ENCODE measurements around the gene ALG10B.
"Not testable (repeated sequence)": the region's sequence is repeated elsewhere in the genome, so short reads cannot be mapped to it uniquely, and the experiment has no call there.

Gene ALG10B

DNA sequence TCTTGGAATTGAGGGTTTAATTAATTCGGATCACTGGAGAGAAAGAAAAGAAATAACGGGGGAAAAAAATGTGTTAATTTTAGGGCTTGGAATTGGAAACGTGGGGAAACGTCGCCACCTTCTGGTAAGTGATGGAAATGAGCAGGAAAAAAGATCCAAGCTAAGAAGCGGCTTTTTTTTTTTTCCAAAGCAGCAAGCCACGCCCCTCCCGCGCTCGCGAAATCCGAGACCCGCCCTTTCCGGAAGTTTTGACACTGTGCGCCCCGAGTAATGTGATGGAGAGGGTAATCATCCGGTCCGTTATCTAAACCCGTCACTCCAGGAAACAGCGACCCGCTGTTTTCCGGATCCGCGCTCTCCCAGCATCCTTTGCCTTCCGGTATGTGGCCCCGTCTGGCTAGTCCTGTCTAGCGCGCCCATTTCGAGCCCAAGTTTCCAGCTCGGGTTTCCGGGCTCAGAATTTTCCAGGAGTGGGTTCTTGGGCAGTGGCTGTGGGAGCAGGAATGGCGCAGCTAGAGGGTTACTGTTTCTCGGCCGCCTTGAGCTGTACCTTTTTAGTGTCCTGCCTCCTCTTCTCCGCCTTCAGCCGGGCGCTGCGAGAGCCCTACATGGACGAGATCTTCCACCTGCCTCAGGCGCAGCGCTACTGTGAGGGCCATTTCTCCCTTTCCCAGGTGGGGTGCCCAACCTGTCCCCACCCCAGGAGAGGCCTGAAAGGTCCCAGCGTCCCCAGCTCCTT is at the start of gene ALG10B:
TSS of gene ALG10B (plus strand) at position 384 of the 739 bp plus-strand sequence. CDS start at position 504, 120 bp downstream.
- DNase-seq = peak; percentile 97

GRCh38 chr12:38268612-38269011 is 48.0 kb upstream of the ALG10B start:
- DNase-seq = no peak

- no peak for DNase-seq
Observed at GRCh38 chr12:38269897-38270296, 46.7 kb upstream of the ALG10B start.

GRCh38 chr12:38279756-38280155 is 36.8 kb upstream of the ALG10B start:
- no peak for DNase-seq

DNA sequence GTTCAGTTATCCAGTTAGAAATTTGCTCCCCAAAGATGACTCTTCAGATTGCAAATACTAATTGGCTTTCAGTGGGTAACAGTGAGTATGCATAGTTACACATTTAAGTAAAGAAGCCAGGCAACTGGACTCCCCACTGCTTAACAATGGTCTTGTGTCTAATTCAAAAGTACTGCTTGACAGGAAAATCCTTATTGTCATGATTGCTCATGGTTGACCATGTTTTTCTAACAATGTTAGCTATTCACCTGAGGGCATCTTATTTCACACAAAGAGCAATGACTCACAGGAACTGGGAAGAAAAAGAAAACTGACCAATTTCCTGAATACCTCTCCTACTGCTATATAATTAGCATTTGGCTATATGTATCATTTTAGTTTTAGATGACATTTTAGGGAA is 33.7 kb upstream of the ALG10B start:
- DNase-seq = no peak

- no peak for DNase-seq
Observed at GRCh38 chr12:38289396-38289795, 27.2 kb upstream of the ALG10B start.

GRCh38 chr12:38291160-38291559 is 25.4 kb upstream of the ALG10B start:
- DNase-seq = no peak

DNA sequence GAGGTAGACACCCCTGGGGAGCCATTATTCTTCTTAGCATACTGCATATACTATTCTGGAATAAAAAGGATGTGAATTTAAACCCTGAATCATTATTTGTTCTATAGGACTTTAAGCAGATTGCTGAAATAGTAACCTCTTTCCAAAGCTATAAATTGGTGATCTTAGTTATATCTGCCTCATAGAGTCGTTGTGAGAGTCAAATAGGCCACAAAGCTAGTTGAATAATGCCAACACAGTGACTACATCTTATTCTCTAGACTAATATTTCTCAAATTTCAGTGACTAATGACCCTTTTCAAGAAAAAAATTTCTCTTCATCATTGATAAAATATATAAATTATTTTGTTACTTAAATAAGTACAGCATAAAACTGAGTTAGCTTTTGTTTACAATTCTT is 13.6 kb upstream of the ALG10B start:
- not testable (repeated sequence) for DNase-seq

GRCh38 chr12:38321966-38322365 is 5.4 kb downstream of the ALG10B start:
- DNase-seq = not testable (repeated sequence)

DNA sequence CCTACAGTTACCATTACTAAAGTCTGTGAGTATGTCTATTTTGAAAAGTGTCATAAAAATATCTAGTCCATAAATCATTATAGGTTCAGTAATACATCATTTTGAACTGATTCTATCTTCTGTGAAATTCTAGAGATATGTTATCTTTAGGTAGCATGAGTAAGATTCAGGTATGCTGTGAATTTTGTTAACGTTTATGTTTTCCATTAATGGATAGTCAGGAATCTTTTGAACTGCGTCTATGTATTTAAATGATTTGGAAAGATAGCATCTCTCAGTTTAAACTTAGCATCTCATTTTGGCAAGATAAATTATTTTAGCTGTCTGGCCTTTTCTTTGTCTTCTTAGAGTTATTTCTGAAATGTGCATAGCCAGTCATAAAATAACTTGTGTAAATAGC is 8.3 kb downstream of the ALG10B start:
- DNase-seq = no peak

- no peak for DNase-seq
Observed at GRCh38 chr12:38327356-38327755, 10.8 kb downstream of the ALG10B start.

DNA sequence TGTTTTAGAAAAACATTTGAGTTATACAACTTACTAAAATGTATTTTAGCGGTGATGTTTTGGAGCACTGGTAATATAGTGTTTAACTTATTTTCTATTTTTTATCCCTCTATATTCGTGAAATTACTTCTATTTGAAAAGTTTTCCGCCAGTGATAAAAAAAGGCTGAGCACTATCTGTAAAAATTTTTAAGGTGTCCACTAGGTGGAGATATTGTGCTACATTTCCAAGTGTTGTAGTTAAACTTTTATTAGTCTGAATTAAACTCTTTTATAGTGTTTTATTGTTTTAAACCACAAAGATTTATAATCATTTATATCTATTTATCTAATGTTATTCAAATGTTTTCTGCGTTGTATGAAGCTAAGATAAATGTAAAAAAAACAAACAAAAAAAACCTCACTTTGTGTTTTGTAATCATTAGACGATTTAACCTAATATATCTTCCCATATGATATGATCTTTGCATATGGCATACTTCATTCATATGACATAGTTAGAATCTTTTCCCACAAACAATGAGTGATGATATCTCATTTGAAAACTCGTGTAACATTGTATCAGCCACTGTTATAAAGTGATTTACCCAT is 11.8 kb downstream of the ALG10B start:
- peak; percentile 24 for DNase-seq

- DNase-seq = not testable (repeated sequence)
Observed at GRCh38 chr12:38330414-38330813, 13.8 kb downstream of the ALG10B start.

DNA sequence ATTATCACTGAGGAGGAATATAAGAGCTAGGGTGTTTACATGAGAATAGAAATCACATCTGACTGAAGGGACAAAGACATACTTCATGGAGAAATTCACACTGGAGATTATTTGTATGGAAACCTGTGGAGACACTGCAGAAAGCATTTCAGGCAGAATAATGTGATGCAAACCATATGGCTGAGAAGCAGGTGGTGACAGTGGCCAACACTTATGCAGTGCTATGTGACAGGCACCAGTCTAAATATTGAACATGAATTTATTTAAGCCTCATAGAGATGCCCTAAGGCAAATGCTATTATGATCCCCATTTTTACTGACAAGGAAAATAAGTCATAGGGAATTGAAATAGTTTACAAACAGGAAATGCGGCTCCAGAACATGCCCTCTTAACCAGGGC is 16.2 kb downstream of the ALG10B start:
- DNase-seq = no peak

GRCh38 chr12:38342444-38342843 is 25.9 kb downstream of the ALG10B start:
- no peak for DNase-seq

- not testable (repeated sequence) for DNase-seq
Observed at GRCh38 chr12:38343256-38343655, 26.7 kb downstream of the ALG10B start.

DNA sequence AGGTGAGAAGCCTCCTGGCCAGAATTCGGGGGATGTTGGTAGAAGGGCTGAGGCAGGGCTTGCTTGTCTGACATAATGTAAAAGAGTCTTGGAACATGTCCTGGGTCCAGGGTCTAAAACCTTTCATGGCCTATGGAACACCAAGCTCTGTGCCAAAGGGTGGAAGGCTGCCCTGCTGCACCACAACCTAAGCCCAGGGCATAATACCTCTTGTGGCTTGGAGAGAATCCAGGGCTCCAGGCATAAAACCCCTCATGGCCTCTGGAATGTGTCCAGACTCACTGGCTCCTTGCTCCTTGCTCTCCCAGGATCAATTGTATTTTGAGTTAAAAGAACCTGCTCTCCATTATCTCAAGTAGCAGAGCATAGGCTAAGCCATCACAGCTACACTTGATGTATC is 27.3 kb downstream of the ALG10B start:
- DNase-seq = not testable (repeated sequence)

- DNase-seq = no peak
Observed at GRCh38 chr12:38350342-38351174, 34.0 kb downstream of the ALG10B start.

DNA sequence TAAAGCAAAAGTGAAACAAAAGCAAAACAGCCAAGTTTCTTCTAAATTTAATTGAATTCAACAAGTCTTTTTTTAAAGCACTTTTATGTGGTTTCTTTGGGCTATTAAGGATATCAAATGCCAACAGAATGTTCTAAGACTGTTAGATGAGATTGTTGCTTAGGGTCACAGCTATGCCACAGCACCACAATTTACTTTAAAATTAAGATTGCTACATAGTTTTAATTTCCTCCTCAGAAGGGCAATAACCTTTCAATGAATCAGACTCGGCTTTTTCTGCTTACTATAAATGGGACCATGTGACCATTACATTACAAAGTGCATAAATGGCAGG is 34.6 kb downstream of the ALG10B start:
- not testable (repeated sequence) for DNase-seq

DNA sequence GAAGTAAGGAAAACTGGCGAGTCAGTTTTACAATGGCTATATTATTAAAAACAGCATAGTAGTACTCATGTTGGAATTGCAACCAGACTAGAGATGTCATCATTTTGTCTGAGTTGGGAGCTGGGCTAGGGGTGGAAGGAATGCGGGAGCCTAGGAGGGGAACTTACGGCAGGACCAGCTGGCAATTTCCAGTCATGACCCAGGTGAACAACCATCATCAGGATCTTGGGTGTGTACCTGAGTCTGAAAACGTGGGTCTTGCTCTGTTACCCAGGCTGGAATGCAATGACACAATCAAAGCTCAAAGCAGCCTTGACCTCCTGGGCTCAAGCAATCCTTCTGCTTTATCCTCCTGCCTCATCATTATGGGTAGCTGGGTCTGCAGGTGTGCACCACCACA is 50.9 kb downstream of the ALG10B start:
- DNase-seq = no peak

DNA sequence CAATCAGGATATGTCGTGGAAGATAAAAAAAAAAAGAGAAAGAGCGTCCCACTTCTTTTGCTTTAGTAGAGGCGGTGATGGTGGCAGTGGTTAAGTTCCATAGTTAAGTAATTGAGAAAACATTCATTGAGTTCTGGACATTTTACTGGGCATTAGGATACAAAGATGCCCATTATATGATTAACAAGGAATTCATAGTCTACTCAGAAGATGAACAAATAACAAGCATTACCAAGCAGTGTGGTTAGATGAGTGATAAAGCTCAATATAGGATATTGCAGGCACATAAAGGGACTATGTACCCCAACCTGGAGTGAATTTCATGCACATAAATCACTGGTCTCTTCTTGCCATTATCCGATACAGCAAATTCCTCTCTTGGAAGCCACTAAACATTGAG is 53.7 kb downstream of the ALG10B start:
- no peak for DNase-seq

GRCh38 chr12:38373784-38374183 is 57.2 kb downstream of the ALG10B start:
- DNase-seq = no peak

GRCh38 chr12:38374751-38375150 is 58.2 kb downstream of the ALG10B start:
- DNase-seq = no peak

All from fibroblast of skin of right quadriceps (primary cell).